Right lobe of liver (tissue), 6 donors: Measurements from ENCODE around the gene INPP4B. TPM values are rescaled to one million over a fixed set of nuclear protein-coding genes. Genes with fewer than 3 reads are reported as not detected.

Experiments
- ATAC-seq, 4 donors: fragments of 200-7000 bp; cut with Tn5 transposase; one replicate each; pipeline ENCODE4 v1.9.1; 2020; ENCODE audit warnings: mild to moderate bottlenecking in 4 of 4, moderate library complexity in 4 of 4
- DNase-seq, 3 donors: peaks; one replicate each; pipeline ENCODE4 v3.0.0-alpha.2; 2020
- H3K27ac ChIP-seq, 3 donors: fragments of 200-600 bp; one replicate each; pipeline ENCODE4 v1.8.0; 2022
- H3K27me3 ChIP-seq, 2 donors: fragments of 200-600 bp; one replicate each; pipeline ENCODE4 v1.8.0; 2022
- H3K36me3 ChIP-seq, 4 donors: fragments of 200-600 bp; sonication (generic) in 1 of 4; one replicate each; pipeline versions ENCODE4 v1.5.1 to v1.8.0; 2017 to 2022; ENCODE audit warnings: control low read depth in 1 of 4
- H3K4me1 ChIP-seq, 4 donors: fragments of 200-600 bp; sonication (generic) in 1 of 4; one replicate each; pipeline versions ENCODE4 v1.5.1 to v1.8.0; 2017 to 2022; ENCODE audit warnings: control low read depth in 1 of 4
- H3K4me3 ChIP-seq, 3 donors: fragments of 200-600 bp; one replicate each; pipeline ENCODE4 v1.8.0; 2022
- H3K9me3 ChIP-seq, 4 donors: fragments of 200-600 bp; sonication (generic) in 1 of 4; one replicate each; pipeline versions ENCODE4 v1.5.1 to v1.8.0; 2017 to 2022; ENCODE audit warnings: control low read depth in 1 of 4
- CTCF ChIP-seq, 4 donors: fragments of 200-600 bp in 3 of 4; fragments of 450-650 bp in 1 of 4; IDR thresholded peaks; one replicate each; pipeline versions ENCODE4 v1.5.1 to v1.8.0; 2016 to 2022; ENCODE audit warnings: antibody characterized with exemption in 4 of 4, mild to moderate bottlenecking in 2 of 4
- POLR2A ChIP-seq: fragments of 450-650 bp; IDR thresholded peaks from one replicate; pipeline ENCODE4 v1.6.1; 2017; ENCODE audit warnings: antibody characterized with exemption, mild to moderate bottlenecking
- WGBS: methylation state at CpG from one replicate; pipeline ENCODE4 v1.1.6; 2018; ENCODE audit warnings: low coverage, low lambda C conversion rate; ENCODE audit not compliant: insufficient coverage; ENCODE audit errors: missing lambda C conversion rate; 5-methylcytosine and 5-hydroxymethylcytosine counted together
- intact Hi-C, 2 donors: fragments of 100-400 bp; cut with DNase I; formaldehyde crosslinking; loops; one replicate each; pipeline versions ENCODE4 v1.11.2 to v1.14.1; 2022
- total RNA-seq, 6 experiments: library from RNA; depleted of rRNA in 2 of 6; stranded (reverse); fragments of >200 nt in 2 of 6; fragmentation: NEBNext Ultra II Directional in 3 of 6; extraction: Animal tissue kit (Norgen Biotek cat#: 25700) in 3 of 6; gene quantifications; one replicate each; pipeline versions ENCODE4 v1.1.0 to v1.2.4, GENCODE V29; 2016 to 2023
- donor health status: DM: no; HTN: yes; CAD: no.
- donor health status: DM: no; HTN: no; CAD: no.
- donor health status: DM: no; HTN: no; CAD: no.
- donor health status: DM: no; HTN: yes; CAD: no.
- donor health status: DM: no; HTN: yes; CAD: no.

The INPP4B gene
- total RNA-seq, 6 experiments from 2014 or later, result 0.73 to 5.0 (median 1.6) TPM

- Histone ChIP-seq H3K36me3 (no peaks in the 10 kb centered on the region), H3K27me3 (no peaks in the 10 kb centered on the region), H3K4me3 (no peak overlapping the region), H3K4me1 (no peaks in the 10 kb centered on the region), H3K9me3 (no peaks in the 10 kb centered on the region), H3K27ac (no peak overlapping the region)
- ATAC-seq (no peak), DNase-seq (no peak)
- WGBS, result 39% methylated on average over 2 of the region's 2 CpGs
- TF ChIP-seq POLR2A (no peak), CTCF (IDR thresholded peaks at IDR 0.05) (no peak)
- intact Hi-C loops, result no loop called here
Observed at GRCh38 chr4:142243255-142243654, 602.8 kb downstream of the INPP4B start.

- H3K4me1 ChIP-seq, result no peaks in the 10 kb centered on the region
- 27% methylated on average over 2 of the region's 2 CpGs for WGBS
- intact Hi-C loops, result no loop called here
- TF ChIP-seq CTCF (IDR thresholded peaks at IDR 0.05) (no peak), POLR2A (no peak)
- H3K27me3 ChIP-seq, result no peaks in the 10 kb centered on the region
- no peak overlapping the region for H3K4me3 ChIP-seq
- DNase-seq (no peak), ATAC-seq (no peak)
- no peaks in the 10 kb centered on the region for H3K36me3 ChIP-seq
- H3K27ac ChIP-seq, result no peak overlapping the region
- no peaks in the 10 kb centered on the region for H3K9me3 ChIP-seq
Observed at GRCh38 chr4:142242156-142242555, 603.9 kb downstream of the INPP4B start.

DNA sequence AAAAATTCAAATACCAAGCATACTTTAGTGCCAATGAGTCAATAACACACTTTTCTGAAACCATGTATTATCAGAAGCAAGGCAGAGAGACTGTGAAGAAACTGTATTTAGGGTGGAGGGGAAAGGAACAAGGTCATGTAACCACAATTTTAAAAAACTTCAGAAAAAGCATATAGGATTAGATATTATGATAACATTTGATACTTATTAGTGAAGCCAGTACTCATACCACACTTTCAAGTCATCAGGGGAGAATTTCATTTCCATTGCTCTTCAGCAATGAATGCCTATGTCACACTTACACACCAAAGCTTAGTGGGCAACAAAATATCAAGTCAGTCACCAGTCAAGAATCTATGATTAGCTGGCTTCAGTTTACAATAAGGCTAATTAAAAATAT is 607.5 kb downstream of the INPP4B start:
- H3K27ac ChIP-seq, result no peak overlapping the region
- DNase-seq (no peak), ATAC-seq (no peak)
- H3K27me3 ChIP-seq, result no peaks in the 10 kb centered on the region
- no peaks in the 10 kb centered on the region for H3K36me3 ChIP-seq
- H3K4me1 ChIP-seq, result no peaks in the 10 kb centered on the region
- H3K9me3 ChIP-seq, result no peaks in the 10 kb centered on the region
- H3K4me3 ChIP-seq, result no peak overlapping the region
- intact Hi-C loops, result no loop called here
- TF ChIP-seq CTCF (IDR thresholded peaks at IDR 0.05) (no peak), POLR2A (no peak)

DNA sequence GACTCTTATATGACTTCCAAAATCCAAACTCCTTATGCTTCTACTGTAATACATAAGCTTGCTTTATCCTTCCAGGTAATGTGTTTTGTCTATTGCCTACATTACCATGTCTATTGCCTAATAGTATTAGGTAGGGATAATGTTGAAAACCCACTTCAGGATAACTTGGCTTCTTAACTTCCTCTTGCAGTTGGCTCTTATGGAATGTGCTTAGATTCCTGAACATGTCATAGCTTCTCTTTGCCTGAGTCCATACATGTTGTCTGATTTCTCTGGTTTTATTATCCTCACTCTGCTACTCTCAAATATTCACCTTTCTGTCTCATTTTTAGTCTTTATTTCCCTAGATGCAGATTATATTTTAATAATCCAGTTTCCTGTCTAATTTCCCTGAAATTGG is 609.8 kb downstream of the INPP4B start:
- intact Hi-C loops, result no loop called here
- DNase-seq (no peak), ATAC-seq (no peak)
- no peak overlapping the region for H3K4me3 ChIP-seq
- TF ChIP-seq POLR2A (no peak), CTCF (IDR thresholded peaks at IDR 0.05) (no peak)
- H3K27ac ChIP-seq, result no peak overlapping the region
- H3K27me3 ChIP-seq, result no peaks in the 10 kb centered on the region
- H3K9me3 ChIP-seq, result no peaks in the 10 kb centered on the region
- H3K36me3 ChIP-seq, result no peaks in the 10 kb centered on the region
- no peaks in the 10 kb centered on the region for H3K4me1 ChIP-seq

- Histone ChIP-seq H3K9me3 (no peaks in the 10 kb centered on the region), H3K36me3 (no peaks in the 10 kb centered on the region), H3K4me1 (no peaks in the 10 kb centered on the region), H3K27ac (no peak overlapping the region), H3K27me3 (no peaks in the 10 kb centered on the region), H3K4me3 (no peak overlapping the region)
- intact Hi-C loops, result no loop called here
- no peak for DNase-seq
- no peak for ATAC-seq
- WGBS, result 74% methylated on average over 2 of the region's 2 CpGs
- no peak for TF ChIP-seq POLR2A
- TF ChIP-seq CTCF (IDR thresholded peaks at IDR 0.05), result no peak
Observed at GRCh38 chr4:142231787-142232186, 614.3 kb downstream of the INPP4B start.
